CD4-positive, CD25-positive, alpha-beta regulatory T cell (primary cell): ENCODE data around the gene CEACAM19. TPM values are rescaled to one million over a fixed set of nuclear protein-coding genes. Genes with fewer than 3 reads are reported as not detected.

Experiments used
- ATAC-seq, 2 donors: fragments of 150-1000 bp; cut with Tn5 transposase; one replicate each; pipeline ENCODE4 v1.10.0; 2021; ENCODE audit warnings: low read depth in 2 of 2, moderate number of reproducible peaks in 2 of 2, moderate library complexity in 1 of 2
- DNase-seq, 3 donors: peaks; one replicate each; pipeline versions ENCODE4 v3.0.0 to v3.0.0-alpha.2; 2012 to 2022; ENCODE audit warnings: mixed read lengths in 1 of 3
- H3K27ac ChIP-seq: one replicate; pipeline ENCODE4 v1.7.0; 2013; ENCODE audit warnings: mild to moderate bottlenecking, low read length; ENCODE audit not compliant: insufficient read depth, poor library complexity, severe bottlenecking
- H3K27me3 ChIP-seq: one replicate; pipeline ENCODE4 v1.7.0; 2013; ENCODE audit warnings: low read length; ENCODE audit not compliant: control insufficient read depth, insufficient read depth
- H3K36me3 ChIP-seq: one replicate; pipeline ENCODE4 v1.7.0; 2013; ENCODE audit warnings: mild to moderate bottlenecking, low read length, moderate library complexity; ENCODE audit not compliant: control insufficient read depth, insufficient read depth
- H3K4me1 ChIP-seq: 2 replicates; pipeline ENCODE4 v1.7.0; 2013; ENCODE audit warnings: mild to moderate bottlenecking, low read length; ENCODE audit not compliant: insufficient read depth, control insufficient read depth, poor library complexity, severe bottlenecking
- H3K4me3 ChIP-seq: one replicate; pipeline ENCODE4 v1.7.0; 2013; ENCODE audit warnings: low read depth, mild to moderate bottlenecking, low read length, moderate library complexity
- H3K9me3 ChIP-seq, 2 experiments: 1 replicate in 1 of 2; 2 replicates in 1 of 2; pipeline ENCODE4 v1.7.0; 2013; ENCODE audit warnings: low read length in 2 of 2, mild to moderate bottlenecking in 1 of 2, moderate library complexity in 1 of 2; ENCODE audit not compliant: control insufficient read depth in 2 of 2
- H3K27ac Mint-ChIP-seq, 3 donors: one replicate each; pipeline ENCODE4 v1.8.0; 2020 to 2022; ENCODE audit warnings: mild to moderate bottlenecking in 3 of 3, mixed read lengths in 3 of 3, moderate library complexity in 2 of 3
- H3K27me3 Mint-ChIP-seq: one replicate; pipeline ENCODE4 v1.8.0; 2022; ENCODE audit warnings: mild to moderate bottlenecking, mixed read lengths
- H3K36me3 Mint-ChIP-seq: one replicate; pipeline ENCODE4 v1.8.0; 2020; ENCODE audit warnings: mixed read lengths
- H3K4me1 Mint-ChIP-seq, 4 donors: one replicate each; pipeline ENCODE4 v1.8.0; 2020 to 2022; ENCODE audit warnings: mixed read lengths in 4 of 4, mild to moderate bottlenecking in 1 of 4
- H3K4me3 Mint-ChIP-seq, 4 donors: one replicate each; pipeline ENCODE4 v1.8.0; 2020 to 2022; ENCODE audit warnings: mild to moderate bottlenecking in 4 of 4, mixed read lengths in 4 of 4, moderate library complexity in 3 of 4
- H3K9me3 Mint-ChIP-seq, 7 donors: one replicate each; pipeline ENCODE4 v1.8.0; 2020 to 2022; ENCODE audit warnings: mixed read lengths in 7 of 7, mild to moderate bottlenecking in 3 of 7, moderate library complexity in 2 of 7
- polyA plus RNA-seq, 4 donors: library from polyadenylated mRNA; unstranded; fragments of 300-500 nt; fragmentation: Illumina TruSeq; gene quantifications; one replicate each; pipeline ENCODE4 v1.2.3, GENCODE V29; 2021
- total RNA-seq: library from RNA; stranded (reverse); gene quantifications from one replicate; pipeline ENCODE4 v1.2.3, GENCODE V29; 2022

The CEACAM19 gene
- total and polyA plus RNA-seq, 5 donors from 2014 or later, result not detected

DNA sequence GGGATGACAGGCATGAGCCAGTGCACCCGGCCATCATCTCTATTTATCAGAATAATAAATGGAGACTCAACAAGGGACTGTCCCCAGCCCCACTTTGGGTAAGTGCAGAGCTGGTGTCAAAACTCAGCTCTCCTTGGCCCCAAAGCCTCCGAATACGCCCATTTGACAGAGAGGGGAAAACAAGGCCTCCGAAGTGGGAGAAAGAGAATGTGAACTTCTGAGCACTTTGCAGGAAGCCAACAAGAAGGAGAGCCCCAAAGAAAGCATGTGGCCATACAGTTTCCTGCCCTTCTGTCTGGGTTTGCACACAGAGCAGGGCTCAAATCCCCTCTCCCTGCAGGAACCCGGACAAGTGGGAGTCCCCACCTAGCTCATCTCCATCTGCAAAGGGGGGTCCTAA is 29.3 kb downstream of the CEACAM19 start:
- Mint-ChIP-seq H3K27ac (no peak overlapping the region), H3K4me1 (no peaks in the 10 kb centered on the region), H3K36me3 (no peaks in the 10 kb centered on the region), H3K9me3 (no peaks in the 10 kb centered on the region), H3K27me3 (no peaks in the 10 kb centered on the region), H3K4me3 (no peak overlapping the region)
- Histone ChIP-seq H3K27me3 (no peaks in the 10 kb centered on the region), H3K4me1 (no peaks in the 10 kb centered on the region), H3K36me3 (no peaks in the 10 kb centered on the region), H3K27ac (no peak overlapping the region), H3K4me3 (no peak overlapping the region), H3K9me3 (no peaks in the 10 kb centered on the region)
- DNase-seq, result no peak
- no peak for ATAC-seq

DNA sequence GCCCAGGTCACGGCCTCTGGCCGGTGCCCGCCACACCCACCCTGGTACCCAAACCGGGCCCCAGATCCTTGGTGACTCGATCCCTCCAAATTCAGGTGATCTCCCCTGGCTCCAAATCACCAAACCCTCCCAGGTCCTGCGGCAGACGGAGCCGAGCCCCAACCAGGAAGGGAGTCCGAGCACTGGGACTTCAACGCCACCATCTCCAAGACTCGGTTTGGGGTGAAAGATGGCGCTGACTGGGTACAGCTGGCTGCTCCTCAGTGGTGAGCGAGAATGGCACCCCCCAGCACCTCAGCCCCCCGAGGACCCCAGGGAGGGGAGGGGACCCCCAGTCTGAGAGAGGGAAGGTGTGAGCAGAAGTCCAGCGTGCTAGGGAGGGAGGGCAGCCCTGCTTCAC is 29.9 kb downstream of the CEACAM19 start:
- H3K4me3 Mint-ChIP-seq, result no peak overlapping the region
- Histone ChIP-seq H3K27me3 (no peaks in the 10 kb centered on the region), H3K36me3 (no peaks in the 10 kb centered on the region), H3K9me3 (no peaks in the 10 kb centered on the region), H3K4me3 (no peak overlapping the region), H3K4me1 (no peaks in the 10 kb centered on the region), H3K27ac (no peak overlapping the region)
- H3K27ac Mint-ChIP-seq, result no peak overlapping the region
- DNase-seq, result no peak
- no peaks in the 10 kb centered on the region for H3K9me3 Mint-ChIP-seq
- ATAC-seq, result no peak
- no peaks in the 10 kb centered on the region for H3K27me3 Mint-ChIP-seq
- H3K4me1 Mint-ChIP-seq, result no peaks in the 10 kb centered on the region
- no peaks in the 10 kb centered on the region for H3K36me3 Mint-ChIP-seq

GRCh38 chr19:44702551-44703176 is 31.4 kb downstream of the CEACAM19 start:
- Mint-ChIP-seq H3K9me3 (no peaks in the 10 kb centered on the region), H3K27me3 (no peaks in the 10 kb centered on the region)

DNA sequence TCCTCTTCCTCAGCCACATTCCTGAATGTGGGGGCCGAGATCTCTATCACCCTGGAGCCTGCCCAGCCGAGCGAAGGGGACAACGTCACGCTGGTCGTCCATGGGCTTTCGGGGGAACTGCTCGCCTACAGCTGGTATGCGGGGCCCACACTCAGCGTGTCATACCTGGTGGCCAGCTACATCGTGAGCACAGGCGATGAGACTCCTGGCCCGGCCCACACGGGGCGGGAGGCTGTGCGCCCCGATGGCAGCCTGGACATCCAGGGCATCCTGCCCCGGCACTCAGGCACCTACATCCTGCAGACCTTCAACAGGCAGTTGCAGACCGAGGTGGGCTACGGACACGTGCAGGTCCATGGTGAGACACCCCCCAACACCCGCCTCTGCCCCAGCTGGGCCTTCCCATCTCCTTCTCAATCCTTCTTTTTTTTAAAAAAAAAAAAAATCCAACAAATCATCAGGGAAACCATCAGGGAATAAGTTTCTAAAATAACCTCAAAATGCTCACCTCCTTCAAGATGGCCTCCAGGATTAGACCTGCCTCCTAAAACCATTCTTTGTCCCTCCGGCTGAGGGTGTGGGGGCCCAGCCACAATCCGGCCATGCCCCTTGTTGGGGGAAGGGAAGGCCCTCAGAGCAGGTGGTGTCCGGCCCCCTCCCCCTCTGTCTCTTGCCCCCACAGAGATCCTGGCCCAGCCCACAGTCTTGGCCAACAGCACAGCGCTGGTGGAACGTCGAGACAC is 32.2 kb downstream of the CEACAM19 start:
- no peak for DNase-seq
- no peak overlapping the region for H3K27ac Mint-ChIP-seq
- no peaks in the 10 kb centered on the region for H3K36me3 ChIP-seq
- ATAC-seq, result no peak
- no peak overlapping the region for H3K4me3 Mint-ChIP-seq
- no peak overlapping the region for H3K4me3 ChIP-seq
- H3K36me3 Mint-ChIP-seq, result no peaks in the 10 kb centered on the region
- H3K27ac ChIP-seq, result no peak overlapping the region
- no peaks in the 10 kb centered on the region for H3K27me3 Mint-ChIP-seq
- no peaks in the 10 kb centered on the region for H3K27me3 ChIP-seq
- H3K9me3 ChIP-seq, result no peaks in the 10 kb centered on the region
- no peaks in the 10 kb centered on the region for H3K9me3 Mint-ChIP-seq
- no peaks in the 10 kb centered on the region for H3K4me1 Mint-ChIP-seq
- no peaks in the 10 kb centered on the region for H3K4me1 ChIP-seq

More at GRCh38 chr19:44702551-44703176, 31.4 kb downstream of the CEACAM19 start:
- Histone ChIP-seq H3K4me3 (no peak overlapping the region), H3K36me3 (no peaks in the 10 kb centered on the region), H3K9me3 (no peaks in the 10 kb centered on the region), H3K27ac (no peak overlapping the region), H3K27me3 (no peaks in the 10 kb centered on the region), H3K4me1 (no peaks in the 10 kb centered on the region)
- DNase-seq (no peak), ATAC-seq (no peak)
- H3K36me3 Mint-ChIP-seq, result no peaks in the 10 kb centered on the region
- H3K4me1 Mint-ChIP-seq, result no peaks in the 10 kb centered on the region
- no peak overlapping the region for H3K27ac Mint-ChIP-seq
- H3K4me3 Mint-ChIP-seq, result no peak overlapping the region

- no peaks in the 10 kb centered on the region for H3K4me1 Mint-ChIP-seq
- no peaks in the 10 kb centered on the region for H3K27me3 ChIP-seq
- peak overlapping the region in 1 of 3 donors; percentile 51 for H3K27ac Mint-ChIP-seq
- no peaks in the 10 kb centered on the region for H3K9me3 Mint-ChIP-seq
- H3K27me3 Mint-ChIP-seq, result no peaks in the 10 kb centered on the region
- no peak overlapping the region for H3K4me3 Mint-ChIP-seq
- no peaks in the 10 kb centered on the region for H3K36me3 ChIP-seq
- H3K27ac ChIP-seq, result no peak overlapping the region
- no peaks in the 10 kb centered on the region for H3K9me3 ChIP-seq
- no peaks in the 10 kb centered on the region for H3K4me1 ChIP-seq
- no peaks in the 10 kb centered on the region for H3K36me3 Mint-ChIP-seq
- no peak overlapping the region for H3K4me3 ChIP-seq
- no peak for DNase-seq
- no peak for ATAC-seq
Observed at GRCh38 chr19:44704982-44705381, 33.7 kb downstream of the CEACAM19 start.

GRCh38 chr19:44705502-44706010 is 34.3 kb downstream of the CEACAM19 start:
- Mint-ChIP-seq H3K27ac (peak overlapping the region in 1 of 3 donors; percentile 76), H3K36me3 (no peaks in the 10 kb centered on the region)
- DNase-seq, result no peak

GRCh38 chr19:44706506-44707236 is 35.4 kb downstream of the CEACAM19 start:
- Histone ChIP-seq H3K4me1 (no peaks in the 10 kb centered on the region), H3K27me3 (no peaks in the 10 kb centered on the region), H3K27ac (no peak overlapping the region), H3K4me3 (no peak overlapping the region), H3K36me3 (no peaks in the 10 kb centered on the region), H3K9me3 (no peaks in the 10 kb centered on the region)
- no peaks in the 10 kb centered on the region for H3K27me3 Mint-ChIP-seq
- H3K27ac Mint-ChIP-seq, result peak overlapping the region in 1 of 3 donors; percentile 76
- H3K9me3 Mint-ChIP-seq, result no peaks in the 10 kb centered on the region
- H3K4me1 Mint-ChIP-seq, result no peaks in the 10 kb centered on the region
- ATAC-seq (no peak), DNase-seq (no peak)
- H3K36me3 Mint-ChIP-seq, result no peaks in the 10 kb centered on the region
- no peak overlapping the region for H3K4me3 Mint-ChIP-seq

More at GRCh38 chr19:44705502-44706010, 34.3 kb downstream of the CEACAM19 start:
- Histone ChIP-seq H3K9me3 (no peaks in the 10 kb centered on the region), H3K27me3 (no peaks in the 10 kb centered on the region), H3K36me3 (no peaks in the 10 kb centered on the region), H3K4me3 (no peak overlapping the region), H3K4me1 (no peaks in the 10 kb centered on the region), H3K27ac (no peak overlapping the region)
- ATAC-seq, result no peak
- Mint-ChIP-seq H3K9me3 (no peaks in the 10 kb centered on the region), H3K27me3 (no peaks in the 10 kb centered on the region), H3K4me3 (no peak overlapping the region), H3K4me1 (no peaks in the 10 kb centered on the region)
